Measurements from ENCODE around the gene STK24.
A peak's percentile ranks its signal among the peaks of the same experiment; 100 is the strongest.
"Not testable (repeated sequence)": the region's sequence is repeated elsewhere in the genome, so short reads cannot be mapped to it uniquely, and the experiment has no call there.

Gene STK24

DNA sequence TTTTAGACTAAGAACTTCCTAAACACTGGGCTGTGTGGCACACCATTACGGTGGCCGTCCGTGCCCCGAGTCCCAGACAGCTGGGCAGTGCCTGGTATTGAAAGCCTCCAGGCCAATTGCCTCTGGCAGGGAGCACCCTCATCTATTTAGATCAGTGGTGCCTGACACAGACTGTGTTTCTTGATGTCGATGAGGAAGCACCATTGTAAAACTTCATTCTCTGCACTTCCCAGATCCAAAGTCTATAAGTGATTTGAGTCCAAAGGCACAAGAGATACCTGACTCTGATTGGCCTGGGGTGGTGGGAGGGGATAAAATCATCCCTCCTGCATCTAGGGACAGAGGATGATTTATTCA, 8.5 kb upstream of the STK24 start:
- intact Hi-C loops (cut with DNase I) = no loop called here

DNA sequence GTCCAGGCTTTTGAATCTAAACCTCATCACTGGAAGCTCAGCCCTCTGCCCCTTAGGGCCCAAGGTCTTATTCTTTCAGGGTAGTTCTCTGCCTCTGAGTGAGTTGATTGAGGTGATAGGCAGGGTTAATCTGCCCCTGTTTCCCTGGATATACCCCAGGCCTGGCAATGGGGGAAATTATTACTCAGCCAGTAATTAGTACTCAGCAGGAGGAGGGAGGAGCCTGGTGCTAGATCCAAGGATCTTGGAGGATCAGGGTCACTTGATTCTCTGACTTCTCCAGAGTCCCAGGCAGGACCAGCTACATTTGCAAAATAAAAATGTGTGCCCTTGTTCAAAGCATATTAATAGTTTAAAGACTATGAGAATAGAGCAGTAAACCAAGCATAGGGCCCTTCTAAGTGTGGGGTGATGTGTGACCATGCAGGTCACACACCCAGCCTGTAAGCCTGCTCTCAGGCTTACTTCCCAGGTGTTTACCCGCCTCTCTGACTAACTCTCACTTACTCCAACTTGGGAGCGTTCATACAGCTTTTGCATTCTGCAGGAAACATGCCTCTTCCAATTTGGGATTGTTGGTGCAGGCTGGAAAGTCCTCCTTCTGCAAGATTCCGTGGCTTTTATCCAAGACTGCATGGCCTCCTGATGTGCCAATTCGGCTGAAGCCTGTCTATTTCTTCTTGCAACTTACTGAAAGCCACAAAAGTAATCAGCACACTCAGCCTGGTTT, 7.9 kb upstream of the STK24 start:
- DNase-seq = no peak
- intact Hi-C loops (cut with DNase I) = no loop called here

More for the DNA sequence above, 8.5 kb upstream of the STK24 start:
- no peak for DNase-seq

DNA sequence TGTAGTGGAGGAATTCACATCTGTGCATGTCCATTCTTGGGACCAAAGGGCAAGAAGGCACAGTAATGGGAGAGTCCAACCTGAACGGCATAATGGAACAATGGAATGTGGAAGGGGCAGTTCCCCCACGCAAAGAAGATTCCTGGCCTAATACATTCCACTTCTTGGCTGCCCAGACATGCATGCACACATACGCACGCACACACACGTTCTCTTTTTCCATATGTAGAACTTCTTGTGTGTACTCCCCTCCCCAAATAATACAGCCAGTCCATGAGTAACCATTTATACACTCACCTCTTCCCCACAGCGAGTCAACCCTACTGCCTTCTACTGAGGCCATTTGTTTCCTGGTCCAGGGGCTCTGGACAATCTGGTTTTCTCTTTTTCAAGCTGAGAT, 6.0 kb upstream of the STK24 start:
- intact Hi-C loops (cut with DNase I) = no loop called here
- DNase-seq = no peak

DNA sequence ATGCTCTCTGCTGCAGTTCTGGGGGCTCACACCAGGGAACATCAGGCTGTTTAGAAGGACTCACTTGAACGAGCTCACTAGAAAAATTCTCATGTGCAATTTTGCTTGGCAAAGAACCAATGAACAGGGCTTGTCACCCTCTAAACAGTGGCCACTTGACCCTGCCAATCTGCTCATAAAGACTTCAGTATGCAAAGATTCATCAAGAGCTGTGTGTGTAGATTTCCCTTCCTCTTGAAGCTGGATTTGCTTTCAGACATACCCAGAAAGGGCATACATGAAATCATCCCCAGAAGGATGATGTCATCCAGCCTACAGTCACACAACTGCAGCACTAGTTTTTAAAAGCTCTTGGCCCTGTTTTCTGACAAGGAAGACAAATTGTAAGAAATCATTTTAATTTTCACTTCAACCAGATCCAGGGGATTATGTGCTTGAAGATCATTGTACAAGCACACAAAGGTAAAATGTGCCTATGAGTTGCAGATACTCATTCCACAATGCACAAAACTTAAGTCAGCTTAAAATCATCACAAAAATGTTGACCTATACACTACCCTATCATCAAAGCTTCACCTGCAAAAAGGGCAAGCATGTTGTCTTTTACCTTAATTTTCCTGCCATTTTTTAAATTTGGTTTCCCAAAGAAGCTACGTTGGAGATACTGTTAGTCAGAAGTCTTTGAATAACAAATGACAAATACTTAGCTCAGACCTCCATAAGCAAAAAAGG, 5.2 kb upstream of the STK24 start:
- intact Hi-C loops (cut with DNase I) = no loop called here
- DNase-seq = peak in 4 of 42 donors; percentile 33 to 59 (median 46)

DNA sequence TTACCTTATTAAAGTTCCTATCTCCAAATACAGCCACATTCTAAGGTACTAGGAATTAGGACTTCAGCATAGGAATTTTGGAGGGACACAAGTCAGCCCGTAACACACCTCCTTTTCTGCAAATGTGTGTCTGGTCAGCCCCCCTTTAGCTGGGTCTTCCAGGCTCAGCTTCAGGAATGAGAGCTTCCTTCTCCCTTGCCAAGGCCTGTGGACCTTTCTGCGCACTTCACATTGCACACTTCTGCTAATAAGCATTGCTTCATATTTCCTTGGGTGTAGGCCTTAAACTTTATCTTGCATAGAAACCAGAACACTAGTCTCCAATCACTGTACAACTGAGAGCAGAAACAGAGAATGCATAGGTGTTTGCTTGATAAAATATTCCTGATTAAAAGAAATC, 4.5 kb upstream of the STK24 start:
- intact Hi-C loops (cut with DNase I) = no loop called here
- DNase-seq = no peak

DNA sequence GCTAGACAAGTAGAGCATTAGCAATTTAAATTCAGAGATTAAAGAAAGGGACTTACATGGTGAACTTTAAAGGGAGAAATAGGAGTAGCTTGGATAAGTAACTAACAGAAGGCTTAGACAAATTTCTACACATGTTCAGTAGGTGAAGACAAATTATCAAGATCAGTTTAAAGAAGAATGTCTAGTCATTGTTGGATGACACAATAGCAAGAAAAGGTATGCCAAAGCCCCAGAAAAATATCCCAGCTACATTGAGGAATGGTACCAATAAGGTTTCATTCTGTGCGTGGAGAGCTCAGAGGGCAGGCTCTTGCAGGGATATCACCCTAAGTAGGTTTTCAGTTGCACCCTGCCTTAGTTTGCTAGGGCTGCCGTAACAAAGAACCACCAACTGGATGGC, 3.5 kb upstream of the STK24 start:
- no peak for DNase-seq
- intact Hi-C loops (cut with DNase I) = no loop called here

DNA sequence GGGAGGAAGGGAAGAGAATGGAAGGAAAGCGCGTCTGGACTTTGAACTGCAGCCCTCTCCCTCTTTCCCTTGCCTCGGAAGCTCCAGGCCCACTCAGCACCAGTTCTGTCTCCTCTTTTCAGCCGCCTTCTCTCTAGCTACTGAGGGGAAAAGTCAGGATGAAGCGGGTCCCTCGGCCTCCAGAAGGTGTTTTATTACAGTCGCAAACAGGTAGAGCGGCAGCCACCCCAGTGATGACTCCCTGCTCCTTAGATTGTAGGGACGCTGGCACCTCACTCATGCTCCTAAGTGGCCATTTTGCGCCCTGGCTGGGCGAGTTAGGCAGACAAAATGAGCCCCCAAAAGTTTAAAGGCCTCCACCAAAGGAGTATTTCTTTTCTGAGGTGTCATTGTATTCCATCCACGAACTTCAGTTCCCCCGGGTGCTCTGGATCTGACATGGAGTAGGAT, 954 bp upstream of the STK24 start:
- peak in 3 of 42 donors; percentile 13 to 30 (median 20) for DNase-seq
- intact Hi-C loops (cut with DNase I) = loop anchor here (2.0 kb wide), 1 partner anchor 127 kb away; no protein-coding TSS in a partner anchor

DNA sequence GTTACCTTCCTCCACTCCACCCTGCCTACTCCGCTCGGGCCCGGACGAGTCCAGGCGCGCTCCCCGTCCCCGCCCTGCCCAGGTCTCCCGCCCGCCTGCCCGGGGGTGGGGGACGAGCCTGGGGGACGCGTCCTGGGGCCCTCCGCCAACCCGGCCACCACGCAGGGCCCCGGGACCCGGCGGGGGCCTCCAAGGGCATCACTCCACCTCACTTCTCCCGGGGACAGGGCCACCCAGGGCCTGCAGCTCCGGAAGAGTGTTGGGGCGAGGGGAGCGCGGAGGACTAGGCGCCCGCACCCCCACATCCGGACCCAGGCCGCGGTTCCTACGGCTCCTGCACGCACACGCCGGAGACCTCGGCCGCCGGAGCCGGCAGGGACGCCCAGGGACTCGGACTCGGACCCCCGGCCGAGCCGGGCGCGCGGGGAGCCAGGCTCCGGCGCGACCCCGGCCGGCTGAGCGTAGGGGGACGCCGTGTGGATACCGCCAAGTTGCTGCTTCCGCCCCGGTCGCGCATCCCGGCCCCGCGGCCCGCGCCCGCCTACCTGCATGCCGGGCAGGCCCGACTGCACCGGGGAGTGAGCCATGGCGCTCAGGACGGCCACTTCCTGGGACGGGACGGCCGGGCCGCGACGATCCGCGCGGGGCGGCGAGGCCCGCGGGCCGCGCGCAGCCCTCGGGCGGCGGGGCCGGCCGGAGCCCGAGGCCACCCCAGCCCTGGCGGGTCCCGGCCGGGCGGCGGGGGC, 534 bp downstream of the STK24 start:
- intact Hi-C loops (cut with DNase I) = loop anchor here (2.0 kb wide), 1 partner anchor 126 kb away; no protein-coding TSS in a partner anchor
- peak in 31 of 42 donors; percentile 17 to 68 (median 43) for DNase-seq

DNA sequence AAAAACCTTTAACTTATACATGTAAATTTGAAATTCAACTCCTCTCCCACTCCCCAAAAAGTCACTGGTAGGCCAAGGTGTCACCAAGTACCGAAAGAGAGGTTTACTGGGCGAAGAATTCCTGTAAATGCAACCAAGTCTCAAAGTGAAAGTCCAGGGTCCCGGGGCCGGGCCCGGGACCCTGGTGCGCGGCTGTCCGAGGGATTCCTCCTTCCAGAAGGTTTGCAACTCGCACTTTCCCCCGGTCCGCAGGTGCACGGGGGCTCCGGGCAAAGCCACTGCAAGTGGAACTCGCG, 1.1 kb downstream of the STK24 start:
- intact Hi-C loops (cut with DNase I) = loop anchor here (2.0 kb wide), 1 partner anchor 125 kb away; no protein-coding TSS in a partner anchor
- no peak for DNase-seq

DNA sequence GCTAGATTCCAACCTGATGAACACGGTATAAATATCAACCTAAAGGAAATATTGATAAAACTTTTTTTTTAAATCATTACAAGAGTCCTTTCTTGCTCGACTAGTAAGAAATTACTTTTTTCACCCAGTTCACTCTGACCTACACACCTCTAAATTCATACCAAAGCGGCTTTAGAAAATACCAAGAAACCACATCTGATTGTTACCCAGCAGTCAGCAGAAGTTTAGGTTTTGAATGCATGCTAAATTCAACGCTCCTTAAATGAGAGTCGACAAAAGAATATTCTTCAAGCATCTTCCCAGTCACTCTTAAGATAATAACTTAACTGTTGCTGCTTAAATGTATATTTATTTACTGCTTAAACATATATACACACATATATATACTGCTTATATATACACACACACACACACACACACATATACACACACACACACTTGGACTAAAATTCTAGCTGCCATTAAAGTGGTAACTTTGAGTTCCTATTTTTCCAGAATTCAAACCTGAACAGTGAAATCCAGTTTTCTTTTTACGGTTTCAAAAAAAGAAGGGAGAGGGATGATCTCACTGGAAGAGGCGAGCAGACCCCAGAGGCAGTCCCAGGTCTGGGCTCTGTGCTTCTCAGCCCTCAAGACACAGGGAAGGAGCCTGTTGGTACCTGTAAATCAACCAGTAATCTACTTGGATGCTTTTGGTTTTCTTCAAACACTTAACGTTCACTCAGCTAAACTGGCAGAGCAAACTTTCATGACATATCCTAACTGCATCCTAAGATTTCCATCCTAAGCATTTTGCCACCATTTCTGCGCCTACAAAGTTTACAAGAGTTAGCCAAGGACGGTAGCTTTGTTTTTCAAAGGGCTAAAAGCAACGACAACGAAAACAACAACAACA, 1.7 kb downstream of the STK24 start:
- DNase-seq = no peak
- intact Hi-C loops (cut with DNase I) = no loop called here

DNA sequence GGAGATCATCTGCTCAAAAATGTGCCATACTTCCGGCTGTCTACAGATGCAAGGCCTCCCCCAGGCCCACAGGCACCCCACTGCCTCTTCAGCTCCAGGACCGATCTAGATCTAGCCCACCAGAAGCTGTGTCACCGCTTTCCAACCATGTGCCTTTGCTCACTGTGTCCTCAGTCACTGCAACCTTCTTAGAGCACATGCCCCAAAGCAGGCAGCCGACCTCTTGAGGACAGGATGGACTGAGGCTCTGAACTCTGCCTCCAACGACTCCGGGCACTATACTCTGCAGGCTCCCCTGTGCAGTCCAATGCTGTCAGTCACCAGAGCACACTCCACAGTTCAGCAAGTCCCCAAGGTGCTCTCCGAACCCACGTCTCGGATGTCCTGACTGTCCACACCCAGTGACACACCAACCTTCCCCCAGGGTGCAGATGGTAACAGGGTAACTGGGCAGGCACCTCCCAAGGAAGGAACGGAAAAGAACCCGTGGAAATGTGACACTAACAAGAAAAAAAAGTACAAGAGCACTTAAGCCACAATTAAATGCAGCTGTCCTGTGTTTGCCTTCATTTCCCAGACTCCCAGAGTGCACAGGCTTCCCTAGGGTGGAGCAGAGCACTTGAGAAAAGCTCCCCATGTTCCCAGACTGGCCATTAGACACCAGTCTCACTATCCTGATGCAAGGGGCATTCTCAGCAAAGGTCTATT, 4.8 kb downstream of the STK24 start:
- no peak for DNase-seq
- intact Hi-C loops (cut with DNase I) = no loop called here

DNA sequence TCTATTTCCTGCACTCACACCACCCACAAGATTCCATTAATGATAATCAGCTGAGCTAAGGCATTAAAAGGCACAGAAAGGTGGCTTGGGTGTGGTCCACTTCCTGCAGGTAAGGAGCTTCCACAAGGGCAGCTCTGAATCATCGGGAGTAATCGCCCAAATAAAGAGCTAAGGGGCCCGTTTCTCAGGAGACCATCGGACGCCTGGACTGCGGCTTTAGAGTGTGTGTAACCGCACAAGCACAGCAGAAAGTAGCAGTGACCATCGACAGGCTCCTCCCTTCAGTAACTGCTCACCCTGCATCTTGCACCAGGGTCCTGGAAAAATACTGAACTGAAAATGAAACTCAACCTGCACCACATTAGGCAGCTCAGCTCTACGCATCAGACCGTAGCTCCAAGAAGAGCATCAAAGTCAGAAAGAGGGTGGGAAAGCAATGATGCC, 6.0 kb downstream of the STK24 start:
- peak in 5 of 42 donors; percentile 12 to 47 (median 25) for DNase-seq

DNA sequence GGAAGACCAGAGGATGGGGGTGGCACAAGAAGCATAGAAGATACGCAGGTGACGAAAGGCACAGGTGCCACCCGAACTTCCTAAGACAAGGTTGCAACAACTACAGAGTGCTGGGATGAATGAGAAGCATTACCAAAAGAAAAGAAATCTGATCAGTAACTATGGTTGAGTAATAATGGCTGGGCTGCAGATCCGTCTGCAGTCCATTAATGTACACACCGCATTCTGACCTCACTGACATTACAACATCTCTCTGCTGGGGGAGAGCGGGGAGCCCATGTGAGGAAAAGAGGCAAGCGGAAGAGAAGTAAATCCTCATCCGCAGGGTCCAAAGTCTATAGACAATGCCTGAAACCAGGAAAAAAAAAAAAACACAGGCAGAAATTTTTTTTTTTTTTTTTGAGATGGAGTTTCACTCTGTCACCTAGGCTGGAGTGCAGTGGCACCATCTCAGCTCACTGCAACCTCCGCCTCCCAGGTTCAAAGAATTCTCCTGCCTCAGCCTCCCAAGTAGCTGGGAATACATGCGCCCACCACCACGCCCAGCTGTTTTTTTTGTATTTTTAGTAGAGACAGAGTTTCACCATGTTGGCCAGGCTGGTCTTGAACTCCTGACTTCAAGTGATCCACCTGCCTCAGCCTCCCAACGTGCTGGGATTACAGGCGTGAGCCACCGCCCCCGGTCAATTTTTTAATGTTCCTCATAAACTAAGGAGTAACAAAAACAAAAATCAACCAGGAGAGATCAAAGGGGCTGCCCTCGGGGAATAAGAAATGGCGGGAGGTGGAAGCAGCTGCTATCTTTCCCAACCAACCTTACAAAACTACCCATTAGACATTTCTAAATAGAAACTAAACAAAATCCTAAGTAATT, 7.2 kb downstream of the STK24 start:
- DNase-seq; intact Hi-C loops (cut with DNase I): not testable (repeated sequence)

More for the DNA sequence above, 6.0 kb downstream of the STK24 start:
- intact Hi-C loops (cut with DNase I) = no loop called here

DNA sequence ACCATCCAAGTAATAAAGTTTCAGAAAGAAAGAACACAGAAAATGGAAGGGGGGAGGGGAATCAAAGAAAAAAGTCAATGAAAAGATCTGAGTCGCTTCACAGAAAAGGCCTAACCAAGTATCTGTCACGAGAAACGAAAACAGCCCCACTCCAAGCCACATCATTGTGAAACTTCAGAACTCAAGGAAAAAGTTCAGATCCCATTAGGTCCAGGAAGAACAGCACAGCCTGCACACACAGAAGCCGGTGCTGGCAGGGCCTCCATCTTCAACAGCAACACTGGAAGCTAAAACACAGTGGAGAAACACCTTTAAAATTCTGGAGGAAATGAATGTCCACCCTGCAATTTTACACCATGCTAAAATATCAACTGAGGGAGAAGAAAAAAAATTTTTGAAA, 8.0 kb downstream of the STK24 start:
- no peak for DNase-seq
- intact Hi-C loops (cut with DNase I) = no loop called here

DNA sequence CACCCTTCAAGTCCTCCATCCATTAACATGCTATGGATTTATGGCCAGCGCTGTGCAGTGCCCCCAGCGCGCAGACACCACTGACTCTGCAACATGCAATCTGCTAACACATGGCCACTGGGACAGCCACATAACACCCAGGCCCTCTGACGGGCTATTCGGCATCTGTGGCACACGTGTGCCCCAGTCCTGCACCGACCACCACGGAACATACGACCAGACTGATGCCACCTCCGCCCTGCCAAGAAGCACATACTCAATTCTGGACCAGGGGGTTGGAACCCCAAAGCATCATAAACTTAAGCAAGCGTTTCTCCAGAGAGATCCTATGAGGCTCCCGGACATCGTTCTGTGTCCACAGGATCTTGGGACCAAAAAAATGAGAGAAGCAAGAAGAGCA, 9.8 kb downstream of the STK24 start:
- intact Hi-C loops (cut with DNase I) = no loop called here
- no peak for DNase-seq

DNA sequence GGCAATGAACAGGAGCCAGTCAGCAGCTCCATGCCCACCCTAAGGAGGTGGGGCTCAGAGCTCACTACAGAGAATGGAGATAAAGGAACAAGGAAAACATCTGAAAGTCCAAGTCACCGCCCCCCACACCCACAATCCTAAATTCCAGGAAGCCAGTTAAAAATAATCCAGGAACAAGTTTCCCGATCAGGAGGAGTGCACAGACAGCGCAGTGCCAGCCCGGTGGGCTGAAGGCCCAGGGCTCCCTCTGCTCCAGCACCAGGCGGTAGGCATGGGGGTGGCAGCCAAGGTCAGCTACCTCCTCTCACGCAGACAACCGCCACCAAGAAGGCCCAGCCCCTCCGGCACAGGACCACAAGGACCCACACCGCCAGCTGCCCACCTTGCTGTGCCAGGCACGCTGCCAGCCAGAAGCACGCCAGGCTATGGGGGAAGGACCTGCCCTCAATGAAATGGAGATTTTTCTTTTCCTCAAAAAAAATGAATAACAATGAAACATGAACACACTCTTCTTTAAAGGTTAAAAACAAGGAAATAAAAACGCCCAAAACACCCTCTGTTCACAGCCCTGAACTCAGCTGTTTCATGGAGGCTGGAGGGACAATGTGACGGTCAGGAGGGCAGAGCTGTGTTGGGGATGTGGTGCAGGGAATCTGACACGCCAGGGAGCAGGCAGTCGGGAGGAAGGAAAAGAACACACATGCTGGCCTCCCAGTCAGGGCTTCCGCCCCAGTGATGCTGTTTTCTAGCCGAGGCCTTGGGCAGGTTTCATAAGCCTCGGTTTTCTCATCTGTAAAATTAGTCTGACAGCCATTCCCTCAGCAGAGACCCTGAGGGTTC, 11.0 kb downstream of the STK24 start:
- intact Hi-C loops (cut with DNase I) = no loop called here
- DNase-seq = peak in 3 of 42 donors; percentile 34 to 58 (median 35)
